NCI-H446 treated with DMSO at 0.1 percent for 48 hours (cell line): ENCODE results near the gene TCF20.

ENCODE experiments used
- DNase-seq: peaks from one replicate; lab custom pipeline; 2025; lab: John Stamatoyannopoulos, UW

The TCF20 gene

GRCh38 chr22:42261296-42261695 is 9.2 kb downstream of the TCF20 start:
- no peak for DNase-seq

- no peak for DNase-seq
These were observed 12.3 kb downstream of the TCF20 start for GRCh38 chr22:42258126-42258525.

- DNase-seq, result no peak
These were observed 13.1 kb downstream of the TCF20 start for GRCh38 chr22:42257386-42257785.

- DNase-seq, result no peak
These were observed 13.5 kb downstream of the TCF20 start for GRCh38 chr22:42256930-42257329.

- no peak for DNase-seq
These were observed 14.2 kb downstream of the TCF20 start for GRCh38 chr22:42256220-42256619.

- no peak for DNase-seq
These were observed 20.6 kb downstream of the TCF20 start for GRCh38 chr22:42249831-42250230.

- no peak for DNase-seq
These were observed 21.5 kb downstream of the TCF20 start for GRCh38 chr22:42248995-42249394.

GRCh38 chr22:42247596-42247995 is 22.9 kb downstream of the TCF20 start:
- no peak for DNase-seq

- no peak for DNase-seq
These were observed 26.7 kb downstream of the TCF20 start for GRCh38 chr22:42243802-42244060.

- DNase-seq, result no peak
These were observed 33.6 kb downstream of the TCF20 start for GRCh38 chr22:42236848-42237247.

GRCh38 chr22:42236268-42236667 is 34.2 kb downstream of the TCF20 start:
- no peak for DNase-seq

- DNase-seq, result no peak
These were observed 36.6 kb downstream of the TCF20 start for GRCh38 chr22:42233879-42234278.

GRCh38 chr22:42231929-42232328 is 38.5 kb downstream of the TCF20 start:
- DNase-seq, result no peak

GRCh38 chr22:42229455-42230149 is 40.9 kb downstream of the TCF20 start:
- DNase-seq, result no peak

- DNase-seq, result no peak
These were observed 42.0 kb downstream of the TCF20 start for GRCh38 chr22:42228483-42228882.

- no peak for DNase-seq
These were observed 43.0 kb downstream of the TCF20 start for GRCh38 chr22:42227435-42227834.

- DNase-seq, result no peak
These were observed 44.6 kb downstream of the TCF20 start for GRCh38 chr22:42225841-42226240.

GRCh38 chr22:42222140-42222539 is 48.3 kb downstream of the TCF20 start:
- no peak for DNase-seq
